ENCODE data around the gene SMIM21.

Gene SMIM21

DNA sequence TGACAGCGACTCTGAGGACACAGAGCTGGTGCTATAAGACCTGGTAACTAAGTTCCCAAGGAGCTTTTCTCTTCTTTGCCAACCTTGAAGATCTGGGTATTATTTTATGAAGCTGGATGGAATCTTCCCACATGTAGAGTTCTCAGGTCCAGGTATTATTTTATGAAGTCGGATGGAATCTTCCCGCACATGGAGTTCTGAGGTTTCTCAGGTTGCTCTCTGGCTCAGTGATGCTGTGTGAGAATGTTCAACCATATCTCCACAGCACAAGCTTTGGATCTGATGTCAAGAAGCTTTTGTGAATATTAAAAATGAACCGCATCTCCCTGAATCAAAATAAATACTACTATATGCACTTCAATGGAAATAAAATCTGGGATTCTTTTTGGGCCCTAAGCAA, at the start of gene SMIM21:
Gene SMIM21 (minus strand): TSS at position 101 of the 400 bp plus-strand sequence. CDS start 140 bp downstream, outside the sequence.
- TF ChIP-seq, protein P1, sequence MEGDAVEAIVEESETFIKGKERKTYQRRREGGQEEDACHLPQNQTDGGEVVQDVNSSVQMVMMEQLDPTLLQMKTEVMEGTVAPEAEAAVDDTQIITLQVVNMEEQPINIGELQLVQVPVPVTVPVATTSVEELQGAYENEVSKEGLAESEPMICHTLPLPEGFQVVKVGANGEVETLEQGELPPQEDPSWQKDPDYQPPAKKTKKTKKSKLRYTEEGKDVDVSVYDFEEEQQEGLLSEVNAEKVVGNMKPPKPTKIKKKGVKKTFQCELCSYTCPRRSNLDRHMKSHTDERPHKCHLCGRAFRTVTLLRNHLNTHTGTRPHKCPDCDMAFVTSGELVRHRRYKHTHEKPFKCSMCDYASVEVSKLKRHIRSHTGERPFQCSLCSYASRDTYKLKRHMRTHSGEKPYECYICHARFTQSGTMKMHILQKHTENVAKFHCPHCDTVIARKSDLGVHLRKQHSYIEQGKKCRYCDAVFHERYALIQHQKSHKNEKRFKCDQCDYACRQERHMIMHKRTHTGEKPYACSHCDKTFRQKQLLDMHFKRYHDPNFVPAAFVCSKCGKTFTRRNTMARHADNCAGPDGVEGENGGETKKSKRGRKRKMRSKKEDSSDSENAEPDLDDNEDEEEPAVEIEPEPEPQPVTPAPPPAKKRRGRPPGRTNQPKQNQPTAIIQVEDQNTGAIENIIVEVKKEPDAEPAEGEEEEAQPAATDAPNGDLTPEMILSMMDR (IDR thresholded peaks at IDR 0.05), result no peak
- TF ChIP-seq ZFX (IDR thresholded peaks at IDR 0.05; ENCODE audit: borderline replicate concordance), result no peak
- H3K27ac ChIP-seq, result no peak within 1 kb of the TSS

- TF ChIP-seq ZFX (IDR thresholded peaks at IDR 0.05; ENCODE audit: borderline replicate concordance), result no peak
- TF ChIP-seq, protein P1 (IDR thresholded peaks at IDR 0.05), result no peak
- H3K27ac ChIP-seq, result no peak overlapping the region
Measured at GRCh38 chr18:75475228-75475627, 47.7 kb upstream of the SMIM21 start.

GRCh38 chr18:75474332-75474731, 46.8 kb upstream of the SMIM21 start:
- no peak overlapping the region for H3K27ac ChIP-seq
- TF ChIP-seq, protein P1 (IDR thresholded peaks at IDR 0.05), result no peak
- TF ChIP-seq ZFX (IDR thresholded peaks at IDR 0.05; ENCODE audit: borderline replicate concordance), result no peak

DNA sequence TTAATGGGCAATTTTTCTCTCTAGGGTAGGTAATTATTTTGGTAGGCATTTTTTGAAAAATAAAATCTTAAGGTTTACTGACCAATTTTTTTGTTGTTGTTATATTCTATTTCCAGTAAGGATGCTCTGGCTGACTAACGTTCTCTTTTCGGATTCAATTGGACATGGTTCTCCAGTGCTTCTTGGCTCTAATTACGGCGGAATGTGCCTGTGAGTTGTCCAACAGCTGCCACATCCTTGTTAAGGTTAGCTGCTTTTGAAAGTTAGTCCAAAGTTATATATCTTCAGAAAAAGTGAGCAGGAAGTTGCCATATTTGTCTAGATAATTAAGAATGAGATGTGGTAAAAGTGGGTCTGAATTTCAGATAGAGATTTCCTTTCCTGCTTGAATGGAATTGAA, 45.8 kb upstream of the SMIM21 start:
- no peak for TF ChIP-seq ZFX (IDR thresholded peaks at IDR 0.05; ENCODE audit: borderline replicate concordance)
- TF ChIP-seq, protein P1 (IDR thresholded peaks at IDR 0.05), result no peak

GRCh38 chr18:75472906-75473305, 45.4 kb upstream of the SMIM21 start:
- H3K27ac ChIP-seq, result no peak overlapping the region
- no peak for TF ChIP-seq ZFX (IDR thresholded peaks at IDR 0.05; ENCODE audit: borderline replicate concordance)
- TF ChIP-seq, protein P1 (IDR thresholded peaks at IDR 0.05), result no peak

More for the DNA sequence above, 45.8 kb upstream of the SMIM21 start:
- no peak overlapping the region for H3K27ac ChIP-seq

- no peak overlapping the region for H3K27ac ChIP-seq
- no peak for TF ChIP-seq ZFX (IDR thresholded peaks at IDR 0.05; ENCODE audit: borderline replicate concordance)
- TF ChIP-seq, protein P1 (IDR thresholded peaks at IDR 0.05), result no peak
Measured at GRCh38 chr18:75472396-75472795, 44.9 kb upstream of the SMIM21 start.

DNA sequence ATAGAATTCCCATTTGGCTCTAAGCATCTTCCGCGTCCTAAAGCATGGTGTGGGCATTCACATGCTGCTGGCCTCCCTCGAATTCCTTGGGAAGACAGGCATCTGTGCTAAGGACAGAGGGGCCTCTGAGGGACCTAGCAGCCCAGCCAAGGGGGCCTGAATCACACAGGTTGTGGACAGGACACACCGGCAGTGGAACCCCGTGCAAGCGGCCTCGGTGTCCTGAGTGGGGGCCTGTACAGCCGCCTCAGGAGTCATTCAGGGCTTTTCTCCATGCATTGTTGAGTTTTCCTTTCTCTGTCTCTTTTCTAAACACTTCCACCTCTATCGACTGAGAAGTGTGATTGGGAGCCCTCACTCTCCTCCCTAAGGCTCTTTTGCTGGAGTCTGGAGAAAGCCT, 44.3 kb upstream of the SMIM21 start:
- no peak for TF ChIP-seq ZFX (IDR thresholded peaks at IDR 0.05; ENCODE audit: borderline replicate concordance)
- TF ChIP-seq, protein P1 (IDR thresholded peaks at IDR 0.05), result no peak
- no peak overlapping the region for H3K27ac ChIP-seq
